Left ventricle myocardium inferior (tissue), 1 donor: ENCODE measurements around the gene RDH13. TPM values are rescaled to one million over a fixed set of nuclear protein-coding genes. Genes with fewer than 3 reads are reported as not detected.

Experiments
- DNase-seq: peaks from one replicate; pipeline ENCODE4 v3.0.0-alpha.2; 2020
- H3K27ac ChIP-seq: fragments of 200-600 bp; replicated peaks from 2 replicates; pipeline ENCODE4 v1.8.0; 2021
- H3K27me3 ChIP-seq: fragments of 200-600 bp; 2 replicates; pipeline ENCODE4 v1.8.0; 2021; ENCODE audit warnings: low read depth
- H3K36me3 ChIP-seq: fragments of 200-600 bp; 2 replicates; pipeline ENCODE4 v1.8.0; 2021
- H3K4me1 ChIP-seq: fragments of 200-600 bp; 2 replicates; pipeline ENCODE4 v1.8.0; 2021
- H3K4me3 ChIP-seq: fragments of 200-600 bp; 2 replicates; pipeline ENCODE4 v1.8.0; 2021; ENCODE audit warnings: mild to moderate bottlenecking, moderate library complexity
- H3K9me3 ChIP-seq: fragments of 200-600 bp; replicated peaks from 2 replicates; pipeline ENCODE4 v1.8.0; 2021
- CTCF ChIP-seq: fragments of 200-600 bp; IDR thresholded peaks from 2 replicates; pipeline ENCODE4 v1.8.0; 2021; ENCODE audit warnings: antibody characterized with exemption, mild to moderate bottlenecking, borderline replicate concordance
- intact Hi-C: fragments of 100-400 bp; cut with micrococcal nuclease; formaldehyde crosslinking; loops from one replicate; pipeline ENCODE4 v1.11.0; 2022
- total RNA-seq: library from RNA; stranded (reverse); fragmentation: NEBNext Ultra II Directional; extraction: Animal tissue kit (Norgen Biotek cat#: 25700); gene quantifications from one replicate; pipeline ENCODE4 v1.2.1, GENCODE V29; 2021
- donor health status: DM: no; HTN: yes; CAD: no; lungs with severe emphysema.

RDH13 gene
- total RNA-seq, 1 donor from 2014 or later, result 53.8 TPM

- Histone ChIP-seq H3K36me3 (peaks cover 62% of the 10 kb centered on the region), H3K4me1 (peaks cover 10% of the 10 kb centered on the region), H3K27me3 (no peaks in the 10 kb centered on the region), H3K9me3 (peaks cover 7% of the 10 kb centered on the region), H3K4me3 (no peak overlapping the region), H3K27ac (no peak overlapping the region)
- TF ChIP-seq CTCF, result no peak
- no peak for DNase-seq
- intact Hi-C loops, result no loop called here
Observed at GRCh38 chr19:55106591-55106990, 43.6 kb upstream of the RDH13 start.

GRCh38 chr19:55105237-55105636, 42.3 kb upstream of the RDH13 start:
- Histone ChIP-seq H3K27me3 (no peaks in the 10 kb centered on the region), H3K4me3 (no peak overlapping the region), H3K36me3 (peaks cover 70% of the 10 kb centered on the region), H3K4me1 (peaks cover 11% of the 10 kb centered on the region), H3K9me3 (peaks cover 7% of the 10 kb centered on the region), H3K27ac (no peak overlapping the region)
- intact Hi-C loops, result no loop called here
- no peak for TF ChIP-seq CTCF
- DNase-seq, result no peak

- DNase-seq, result no peak
- TF ChIP-seq CTCF, result no peak
- peaks cover 69% of the 10 kb centered on the region for H3K36me3 ChIP-seq
- H3K9me3 ChIP-seq, result peaks cover 7% of the 10 kb centered on the region
- intact Hi-C loops, result no loop called here
- H3K4me3 ChIP-seq, result no peak overlapping the region
- no peaks in the 10 kb centered on the region for H3K27me3 ChIP-seq
- H3K4me1 ChIP-seq, result peaks cover 28% of the 10 kb centered on the region
- H3K27ac ChIP-seq, result no peak overlapping the region
Observed at GRCh38 chr19:55103190-55103589, 40.2 kb upstream of the RDH13 start.

GRCh38 chr19:55101261-55101660, 38.3 kb upstream of the RDH13 start:
- Histone ChIP-seq H3K36me3 (peaks cover 67% of the 10 kb centered on the region), H3K4me3 (no peak overlapping the region), H3K9me3 (peaks cover 7% of the 10 kb centered on the region), H3K4me1 (peaks cover 29% of the 10 kb centered on the region), H3K27me3 (no peaks in the 10 kb centered on the region), H3K27ac (peak overlapping the region; percentile 74)
- DNase-seq, result no peak
- intact Hi-C loops, result no loop called here
- TF ChIP-seq CTCF, result no peak

GRCh38 chr19:55099557-55100506, 36.9 kb upstream of the RDH13 start:
- Histone ChIP-seq H3K4me3 (no peak overlapping the region), H3K36me3 (peaks cover 77% of the 10 kb centered on the region), H3K4me1 (peaks cover 29% of the 10 kb centered on the region), H3K27me3 (no peaks in the 10 kb centered on the region), H3K27ac (peak overlapping the region; percentile 74), H3K9me3 (peaks cover 7% of the 10 kb centered on the region)
- peak; percentile 32 for TF ChIP-seq CTCF
- intact Hi-C loops, result no loop called here
- DNase-seq, result no peak
